ENCODE results near the gene HOXA5. TPM values are rescaled to one million over a fixed set of nuclear protein-coding genes. Genes with fewer than 3 reads are reported as not detected.

The HOXA5 gene
- total RNA-seq, 1 donor = 0.39 TPM

Small RNAs within 50 kb of the gene (small RNA-seq; reads per million reads assigned to genes)
- gene AC004080.5 = not detected
- not detected for gene RF01977
- not detected for gene RF02140
- not detected for gene RF02141

Other genes starting within 250 kb of the HOXA5 start
- 1.2 and 1.5 TPM in 2 replicates for gene HOXA1, start 47.7 kb downstream of the HOXA5 start, total RNA-seq
- 0.65 and 4.7 TPM in 2 replicates for gene HOXA2, start 41.0 kb downstream of the HOXA5 start, total RNA-seq
- gene HOXA4, start 12.9 kb downstream of the HOXA5 start, total RNA-seq = 0.43 and 1.6 TPM in 2 replicates
- not detected in 2 replicates for gene HOXA6, start 4.1 kb upstream of the HOXA5 start, total RNA-seq
- 1.4 and 4.7 TPM in 2 replicates for gene HOXA3, start 8.9 kb upstream of the HOXA5 start, total RNA-seq
- gene HOXA7, start 13.0 kb upstream of the HOXA5 start, total RNA-seq = not detected in 2 replicates
- not detected in 2 replicates for gene HOXA9, start 21.9 kb upstream of the HOXA5 start, total RNA-seq
- gene HOXA10, start 30.6 kb upstream of the HOXA5 start, total RNA-seq = 0.39 TPM in 1 of 2 replicates, not detected in the other
- 0.11 TPM in 1 of 2 replicates, not detected in the other for gene HOXA11, start 41.6 kb upstream of the HOXA5 start, total RNA-seq
- gene HOXA13, start 56.4 kb upstream of the HOXA5 start, total RNA-seq = under 0.01 TPM in 1 of 2 replicates, not detected in the other
- not detected in 2 replicates for gene EVX1, start 99.1 kb upstream of the HOXA5 start, total RNA-seq

Measured in placental epithelial cell (primary cell).